Hematopoietic multipotent progenitor cell treated with erythropoietin and hydrocortisone succinate and interleukin-3 and kit ligand, for 8 days (in vitro differentiated cells): ENCODE results near the gene LANCL2.
"Not testable (repeated sequence)": the region's sequence is repeated elsewhere in the genome, so short reads cannot be mapped to it uniquely, and the experiment has no call there.

ENCODE experiments used
- DNase-seq: peaks from one replicate; pipeline ENCODE4 v3.0.0-alpha.2; 2015

The LANCL2 gene

GRCh38 chr7:55409482-55410225, 44.5 kb downstream of the LANCL2 start:
- peak; percentile 8 for DNase-seq

GRCh38 chr7:55410667-55411239, 45.6 kb downstream of the LANCL2 start:
- no peak for DNase-seq

GRCh38 chr7:55411844-55412243, 46.7 kb downstream of the LANCL2 start:
- DNase-seq, result no peak

- DNase-seq, result no peak
Measured at GRCh38 chr7:55413442-55413841, 48.3 kb downstream of the LANCL2 start.

GRCh38 chr7:55415173-55415778, 50.1 kb downstream of the LANCL2 start:
- DNase-seq, result peak; percentile 84

GRCh38 chr7:55417456-55417855, 52.3 kb downstream of the LANCL2 start:
- not testable (repeated sequence) for DNase-seq

- DNase-seq, result peak; percentile 5
Measured at GRCh38 chr7:55420530-55420929, 55.4 kb downstream of the LANCL2 start.

- DNase-seq, result no peak
Measured at GRCh38 chr7:55423277-55423711, 58.2 kb downstream of the LANCL2 start.

- no peak for DNase-seq
Measured at GRCh38 chr7:55423891-55424290, 58.8 kb downstream of the LANCL2 start.

GRCh38 chr7:55425141-55425752, 60.1 kb downstream of the LANCL2 start:
- DNase-seq, result peak; percentile 54

- no peak for DNase-seq
Measured at GRCh38 chr7:55426676-55427075, 61.5 kb downstream of the LANCL2 start.

GRCh38 chr7:55427342-55427741, 62.2 kb downstream of the LANCL2 start:
- DNase-seq, result no peak

- no peak for DNase-seq
Measured at GRCh38 chr7:55427800-55428199, 62.7 kb downstream of the LANCL2 start.

GRCh38 chr7:55429835-55430499, 64.8 kb downstream of the LANCL2 start:
- no peak for DNase-seq

- DNase-seq, result no peak
Measured at GRCh38 chr7:55431898-55432297, 66.8 kb downstream of the LANCL2 start.

GRCh38 chr7:55432506-55432905, 67.4 kb downstream of the LANCL2 start:
- DNase-seq, result no peak

GRCh38 chr7:55432939-55433784, 68.0 kb downstream of the LANCL2 start:
- DNase-seq, result peak; percentile 28

GRCh38 chr7:55435466-55435865, 70.3 kb downstream of the LANCL2 start:
- no peak for DNase-seq

- DNase-seq, result no peak
Measured at GRCh38 chr7:55436457-55436856, 71.3 kb downstream of the LANCL2 start.

- no peak for DNase-seq
Measured at GRCh38 chr7:55437375-55437774, 72.2 kb downstream of the LANCL2 start.

GRCh38 chr7:55438085-55438756, 73.1 kb downstream of the LANCL2 start:
- DNase-seq, result no peak
